ENCODE measurements around the gene MRPL28.
"Not testable (repeated sequence)": the region's sequence is repeated elsewhere in the genome, so short reads cannot be mapped to it uniquely, and the experiment has no call there.

MRPL28 gene

DNA sequence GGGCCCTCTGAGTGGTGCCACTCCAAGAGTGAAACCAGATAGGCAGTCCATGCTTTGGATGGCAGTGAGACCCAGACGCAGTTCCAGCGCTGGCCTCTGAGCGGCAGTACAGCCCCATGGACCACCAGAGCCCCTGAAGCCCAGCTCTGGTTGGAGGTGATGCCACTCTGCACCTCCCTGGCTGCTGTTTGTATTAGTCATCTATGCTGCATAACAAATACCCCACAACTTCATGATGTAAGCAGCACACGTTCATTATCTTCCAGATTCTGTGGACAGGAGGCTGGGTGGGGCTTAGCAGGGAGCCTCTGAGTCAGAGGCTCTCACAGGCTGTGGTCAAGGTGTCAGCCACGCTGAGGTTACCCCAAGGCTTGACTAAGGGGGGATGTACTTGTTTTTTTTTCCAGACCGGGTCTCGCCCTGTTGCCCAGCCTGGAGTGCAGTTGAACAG, 21.6 kb upstream of the MRPL28 start:
- DNase-seq (ENCODE audit: low read depth in 2 of 2), result no peak

DNA sequence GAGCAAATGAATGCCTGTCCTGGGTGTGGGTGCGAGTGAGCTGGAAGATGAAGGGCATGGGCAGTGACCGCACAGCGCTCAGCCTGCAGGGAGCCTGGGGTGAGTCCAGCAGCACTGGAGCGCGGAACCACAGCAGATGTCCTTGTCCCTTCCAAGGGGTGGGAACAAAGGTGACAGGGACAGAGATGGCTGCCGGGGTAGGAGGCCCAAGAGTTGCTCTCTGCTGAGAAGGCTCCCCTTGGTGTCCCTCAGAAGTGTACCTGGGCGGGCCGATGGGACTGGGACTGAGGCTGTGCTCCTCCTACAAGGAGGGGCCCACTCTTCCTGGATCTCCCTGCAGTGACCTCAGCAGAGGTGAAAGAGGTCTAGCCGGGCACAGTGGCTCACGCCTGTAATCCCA, 19.0 kb upstream of the MRPL28 start:
- no peak for DNase-seq (ENCODE audit: low read depth in 2 of 2)

DNA sequence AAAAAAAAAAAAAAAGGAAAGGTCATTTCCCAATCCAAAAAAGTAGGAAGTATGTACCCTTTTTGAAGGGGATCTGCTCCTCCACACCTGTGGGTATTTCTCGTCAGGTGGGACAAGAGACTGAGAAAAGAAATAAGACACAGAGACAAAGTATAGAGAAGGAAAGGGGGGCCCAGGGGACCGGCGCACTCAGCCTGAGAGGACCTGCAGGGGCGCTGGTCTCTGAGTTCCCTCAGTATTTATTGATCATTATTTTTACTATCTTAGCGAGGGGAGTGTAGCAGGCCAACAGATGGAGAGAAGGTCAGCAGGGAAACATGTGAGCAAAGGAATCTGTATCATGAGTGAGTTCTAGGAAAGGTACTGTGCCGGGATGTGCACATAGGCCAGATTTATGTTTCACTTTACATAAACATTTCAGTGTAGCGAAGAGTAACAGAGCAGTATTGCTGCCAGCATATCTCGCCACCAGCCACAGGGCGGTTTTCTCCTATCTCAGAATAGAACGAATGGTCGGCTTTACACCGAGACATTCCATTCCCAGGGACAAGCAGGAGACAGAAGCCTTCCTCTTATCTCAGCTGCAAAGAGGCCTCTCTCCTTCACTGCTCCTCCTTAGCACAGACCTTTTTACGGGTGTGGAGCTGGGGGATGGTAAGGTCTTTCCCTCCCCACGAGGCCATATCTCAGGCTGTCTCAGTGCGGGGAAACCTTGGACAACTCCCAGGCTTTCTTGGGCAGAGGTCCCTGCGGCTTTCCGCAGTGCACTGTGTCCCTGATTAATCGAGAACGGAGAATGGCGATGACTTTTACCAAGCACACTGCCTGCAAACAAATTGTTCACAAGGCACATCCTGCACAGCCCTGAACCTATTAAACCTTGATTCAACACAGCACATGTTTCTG, 17.7 kb upstream of the MRPL28 start:
- not testable (repeated sequence) for DNase-seq (ENCODE audit: low read depth in 2 of 2)

DNA sequence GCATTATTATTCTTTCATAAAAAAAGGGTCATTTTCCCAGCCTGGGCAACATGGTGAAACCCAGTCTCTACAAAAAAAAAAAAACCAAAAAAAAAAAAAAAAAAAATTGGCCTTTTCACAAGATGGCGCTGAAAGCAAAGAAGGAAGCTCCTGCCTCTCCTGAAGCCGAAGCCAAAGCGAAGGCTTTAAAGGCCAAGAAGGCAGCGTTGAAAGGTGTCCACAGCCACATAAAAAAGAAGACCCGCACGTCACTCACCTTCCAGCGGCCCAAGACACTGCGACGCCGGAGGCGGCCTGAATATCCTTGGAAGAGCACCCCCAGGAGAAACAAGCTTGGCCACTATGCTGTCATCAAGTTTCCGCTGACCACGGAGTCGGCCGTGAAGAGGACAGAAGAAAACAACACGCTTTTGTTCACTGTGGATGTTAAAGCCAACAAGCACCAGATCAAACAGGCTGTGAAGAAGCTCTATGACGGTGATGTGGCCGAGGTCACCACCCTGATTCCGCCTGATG, 16.4 kb upstream of the MRPL28 start:
- no peak for DNase-seq (ENCODE audit: low read depth in 2 of 2)

DNA sequence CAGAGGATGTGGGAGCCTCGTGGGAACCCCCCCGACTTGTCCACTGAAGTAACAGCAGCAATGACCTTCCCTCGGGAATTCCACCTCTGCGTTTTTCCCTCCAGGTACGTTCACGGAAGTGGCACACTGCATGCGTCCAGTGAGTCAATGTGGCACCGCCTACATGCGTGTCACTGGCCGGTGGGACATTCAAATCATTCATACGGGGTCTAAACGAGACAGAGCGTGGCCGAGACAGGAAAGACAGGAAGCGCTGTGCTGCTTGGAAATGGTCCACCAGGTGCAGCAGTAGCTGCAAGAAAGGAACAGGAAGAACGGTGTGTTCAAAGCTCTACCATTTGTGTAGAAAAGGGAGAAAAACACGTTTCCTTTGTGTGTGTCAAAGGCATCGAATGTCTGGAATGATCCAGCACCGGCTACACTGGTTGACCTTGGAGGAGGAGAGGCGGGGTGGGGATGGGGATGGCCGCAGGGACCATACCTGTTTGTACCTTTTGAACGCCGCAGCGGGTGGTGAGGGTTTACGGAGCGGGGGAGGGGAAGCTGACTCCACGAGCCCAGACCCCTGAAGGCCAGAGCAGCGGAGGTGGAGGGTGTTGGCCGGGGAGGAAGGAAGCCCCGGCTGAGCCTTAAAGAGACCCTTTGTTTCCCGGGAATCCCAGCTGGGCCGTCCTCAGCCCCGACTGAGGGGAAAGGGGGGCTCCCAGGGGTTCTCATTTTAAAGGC, 13.2 kb upstream of the MRPL28 start:
- DNase-seq (ENCODE audit: low read depth in 2 of 2), result no peak

DNA sequence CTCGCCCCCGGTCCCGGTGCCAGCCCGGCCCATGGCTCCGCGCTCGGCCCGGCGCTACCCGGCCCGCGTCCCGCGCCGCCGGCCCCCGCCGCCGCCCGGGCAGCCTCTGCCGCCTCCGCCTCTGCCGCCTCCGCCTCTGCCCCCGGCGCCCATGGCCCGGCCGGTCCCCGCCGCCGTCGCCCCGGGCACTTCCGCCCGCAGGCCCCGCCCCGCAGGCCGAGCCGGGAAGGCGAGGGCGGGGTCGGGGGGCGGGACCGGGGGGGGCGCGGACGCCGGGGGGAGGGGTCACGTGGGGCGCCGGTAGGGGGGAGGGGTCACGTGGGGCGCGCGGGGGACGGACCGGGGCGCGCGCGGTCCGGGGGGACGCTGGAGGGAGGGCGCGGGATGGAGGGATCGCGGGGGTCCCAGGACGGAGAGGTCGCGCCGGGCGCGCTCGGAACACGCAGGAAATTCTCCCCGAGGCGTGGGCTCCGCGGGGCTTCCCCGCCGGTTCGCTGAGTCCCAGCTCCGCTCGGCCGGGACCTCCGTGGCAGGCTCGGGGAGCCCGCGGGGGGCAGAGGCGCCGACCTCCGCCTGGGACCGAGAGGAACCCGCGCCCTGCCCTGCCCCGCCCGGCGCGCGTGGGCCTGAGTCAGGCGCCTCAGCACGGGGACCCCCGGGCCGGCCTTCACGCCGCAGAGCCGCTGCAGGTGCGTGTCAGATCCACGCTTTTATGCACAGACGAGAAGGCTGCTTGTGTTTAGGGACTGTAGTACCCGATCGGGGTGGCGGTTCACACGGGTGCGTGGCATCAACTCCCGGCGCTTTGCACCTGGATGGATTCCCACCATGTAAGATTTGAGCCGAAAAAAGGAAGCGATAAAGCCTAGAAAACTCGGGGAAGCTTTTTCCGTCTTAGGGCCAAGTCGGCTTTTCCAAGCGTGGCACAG, 11.7 kb upstream of the MRPL28 start, which contains the start of gene PGAP6:
Gene PGAP6, minus strand, starts transcription at position 190 of the 929 bp plus-strand sequence. Its CDS starts 157 bp downstream, at position 33.
- DNase-seq (ENCODE audit: low read depth in 2 of 2), result no peak

DNA sequence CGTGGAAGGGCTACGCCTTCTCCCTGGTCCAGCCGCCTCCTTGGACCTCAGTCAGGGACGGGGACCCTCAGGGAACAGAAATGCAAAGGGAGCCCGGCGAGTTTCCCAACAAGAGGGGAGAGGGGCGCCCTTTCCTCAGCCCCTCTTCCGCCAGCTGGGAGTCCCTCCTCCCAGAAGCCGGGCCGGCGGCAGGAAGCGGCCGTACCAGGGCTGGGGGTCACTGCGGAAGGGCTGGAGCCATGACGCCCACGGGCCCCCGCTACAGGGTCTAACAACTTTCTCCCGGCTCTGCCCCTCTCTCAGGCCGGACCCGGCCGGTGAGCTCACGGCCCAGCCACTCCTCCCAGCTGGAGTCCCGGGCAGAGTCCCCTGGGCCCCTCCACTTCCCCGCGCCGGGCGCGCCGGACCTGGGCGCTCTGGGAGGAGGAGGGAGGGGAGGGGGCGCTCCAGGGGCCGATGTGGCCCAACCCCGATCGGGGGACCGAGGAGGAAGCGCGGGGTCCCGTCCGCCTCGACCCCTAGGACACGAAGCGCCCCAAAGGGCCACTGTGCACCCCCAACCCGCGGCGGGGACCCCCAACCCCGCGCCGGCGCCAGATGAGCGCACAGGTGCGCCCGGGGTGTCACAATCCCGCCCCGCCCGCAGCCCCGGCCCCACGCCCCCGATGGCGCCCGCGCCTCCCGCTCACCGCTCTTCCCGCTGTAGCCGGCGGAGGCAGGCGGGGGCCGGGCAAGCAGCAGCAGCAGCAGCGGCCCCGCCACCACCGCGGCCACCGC, 10.9 kb upstream of the MRPL28 start:
- DNase-seq (ENCODE audit: low read depth in 2 of 2), result no peak

DNA sequence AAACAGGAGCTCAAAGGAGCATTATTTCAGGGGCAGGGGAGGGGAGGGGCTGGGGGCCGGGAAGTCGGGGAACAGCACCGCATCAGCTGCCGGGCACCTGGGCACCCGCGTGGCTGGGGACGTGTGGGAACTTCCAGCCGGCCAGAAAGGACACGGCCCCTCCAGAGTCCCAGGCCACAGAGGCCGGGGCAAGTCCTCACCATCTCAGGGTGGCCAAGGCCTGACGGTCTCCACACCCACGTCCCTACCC, 10.3 kb upstream of the MRPL28 start:
- DNase-seq (ENCODE audit: low read depth in 2 of 2), result no peak

DNA sequence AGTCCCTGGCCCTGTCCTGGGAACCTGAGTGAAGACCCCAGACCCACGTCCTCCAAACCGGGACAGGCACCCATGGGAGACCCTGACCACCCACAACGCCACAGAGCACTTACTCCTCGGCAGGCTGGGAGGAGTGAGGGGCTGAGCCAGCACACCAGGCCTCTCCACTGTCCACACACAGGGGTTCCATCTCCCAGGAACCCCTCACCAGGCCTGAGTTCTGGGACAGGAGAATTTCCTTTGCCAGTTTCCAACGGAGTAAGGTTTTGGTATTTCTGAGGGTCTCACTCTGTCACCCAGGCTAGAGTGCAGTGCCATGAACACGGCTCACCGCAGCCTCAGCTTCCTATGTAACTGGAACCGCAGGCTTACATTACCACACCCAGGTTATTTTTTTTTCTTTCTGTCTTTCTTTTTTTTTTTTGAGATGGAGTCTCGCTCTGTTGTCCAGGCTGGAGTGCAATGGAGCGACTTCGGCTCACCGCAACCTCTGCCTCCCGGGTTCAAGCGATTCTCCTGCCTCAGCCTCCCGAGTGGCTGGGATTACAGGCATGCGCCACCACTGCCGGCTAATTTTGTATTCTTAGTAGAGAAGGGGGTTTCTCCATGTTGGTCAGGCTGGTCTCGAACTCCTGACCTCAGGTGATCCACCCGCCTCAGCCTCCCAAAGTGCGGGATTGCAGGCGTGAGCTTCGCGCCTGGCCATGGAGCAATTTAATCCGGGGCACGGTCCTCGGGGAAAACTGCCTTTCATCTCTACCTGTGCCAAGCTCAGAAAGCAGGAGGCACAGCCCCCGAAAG, 9.8 kb upstream of the MRPL28 start:
- DNase-seq (ENCODE audit: low read depth in 2 of 2), result no peak

DNA sequence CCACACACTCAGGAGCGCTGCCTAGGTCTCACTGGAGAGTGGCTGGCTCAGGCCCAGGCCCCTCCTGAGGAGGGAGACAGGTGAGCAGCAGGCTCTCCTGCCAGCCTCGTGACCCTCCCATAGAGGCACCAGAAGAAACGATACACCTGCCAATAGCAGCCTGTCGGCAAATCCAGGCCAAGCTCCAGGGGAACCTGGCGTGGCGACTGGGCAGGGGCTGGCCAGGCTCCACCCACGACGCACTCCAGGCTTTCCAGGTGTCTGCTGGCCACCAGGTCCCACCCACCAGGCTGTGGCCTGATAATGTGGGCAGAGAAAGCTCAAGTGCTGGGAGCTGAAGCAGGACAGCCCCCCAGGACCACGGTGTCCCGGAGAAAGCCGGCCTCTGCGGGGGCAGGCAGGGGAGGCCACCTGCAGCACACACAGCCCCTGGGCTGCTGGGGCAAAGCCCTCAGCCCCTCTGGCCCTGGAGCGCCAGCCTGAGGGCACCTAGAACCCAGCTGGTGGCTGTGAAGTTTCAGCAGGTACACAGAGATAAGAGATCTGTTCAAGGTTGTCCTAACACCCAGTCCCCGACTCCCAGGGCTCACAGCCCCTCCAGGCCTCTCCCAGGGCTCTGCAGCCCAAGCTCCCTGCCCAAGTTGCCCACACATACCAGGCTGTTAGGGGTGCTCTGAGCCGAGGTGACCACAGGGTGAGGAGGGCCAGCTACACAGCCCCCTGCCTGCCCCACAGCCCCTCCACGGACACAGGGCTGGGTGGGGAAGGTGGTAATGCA, 9.0 kb upstream of the MRPL28 start:
- no peak for DNase-seq (ENCODE audit: low read depth in 2 of 2)

DNA sequence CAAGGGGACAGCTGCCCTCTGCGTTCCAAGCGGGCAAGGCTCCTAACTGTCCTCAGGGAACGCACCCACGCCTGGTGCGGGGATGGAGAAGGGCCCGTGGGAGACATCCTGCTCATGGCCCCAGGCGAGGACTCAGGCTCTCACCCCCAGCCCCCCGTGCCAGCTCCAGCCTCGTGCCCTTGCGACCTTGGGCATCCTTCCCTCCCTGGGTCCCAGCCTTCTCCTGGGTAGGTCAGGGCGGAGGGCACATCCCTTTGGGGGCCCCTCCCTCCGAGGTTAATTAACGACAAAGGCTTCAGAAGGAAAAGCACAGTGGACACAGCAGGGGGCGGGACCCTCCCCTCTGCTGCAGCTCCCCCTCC, 8.5 kb upstream of the MRPL28 start:
- no peak for DNase-seq (ENCODE audit: low read depth in 2 of 2)

DNA sequence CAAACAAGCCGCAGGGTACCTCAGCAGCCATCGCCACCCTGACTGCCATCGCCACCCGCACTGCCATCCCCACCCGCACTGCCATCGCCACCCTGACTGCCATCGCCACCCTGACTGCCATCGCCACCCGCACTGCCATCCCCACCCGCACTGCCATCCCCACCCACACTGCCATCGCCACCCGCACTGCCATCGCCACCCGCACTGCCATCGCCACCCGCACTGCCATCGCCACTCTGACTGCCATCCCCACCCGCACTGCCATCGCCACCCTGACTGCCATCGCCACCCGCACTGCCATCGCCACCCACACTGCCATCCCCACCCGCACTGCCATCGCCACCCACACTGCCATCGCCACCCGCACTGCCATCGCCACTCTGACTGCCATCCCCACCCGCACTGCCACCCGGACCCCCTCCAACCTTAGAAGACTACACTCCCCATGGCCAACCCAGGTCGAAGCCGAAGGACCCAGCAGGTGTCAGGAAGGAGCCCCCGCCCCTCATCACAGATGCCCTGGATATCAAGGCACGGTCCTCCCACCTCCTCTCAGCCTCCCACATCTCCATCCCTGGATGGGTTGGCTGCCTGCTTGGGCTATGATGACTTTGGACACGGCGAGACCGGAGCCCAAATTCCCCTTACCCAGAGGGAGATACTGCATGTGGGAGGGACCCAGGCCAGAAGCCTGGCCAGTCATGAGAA, 7.9 kb upstream of the MRPL28 start:
- not testable (repeated sequence) for DNase-seq (ENCODE audit: low read depth in 2 of 2)

DNA sequence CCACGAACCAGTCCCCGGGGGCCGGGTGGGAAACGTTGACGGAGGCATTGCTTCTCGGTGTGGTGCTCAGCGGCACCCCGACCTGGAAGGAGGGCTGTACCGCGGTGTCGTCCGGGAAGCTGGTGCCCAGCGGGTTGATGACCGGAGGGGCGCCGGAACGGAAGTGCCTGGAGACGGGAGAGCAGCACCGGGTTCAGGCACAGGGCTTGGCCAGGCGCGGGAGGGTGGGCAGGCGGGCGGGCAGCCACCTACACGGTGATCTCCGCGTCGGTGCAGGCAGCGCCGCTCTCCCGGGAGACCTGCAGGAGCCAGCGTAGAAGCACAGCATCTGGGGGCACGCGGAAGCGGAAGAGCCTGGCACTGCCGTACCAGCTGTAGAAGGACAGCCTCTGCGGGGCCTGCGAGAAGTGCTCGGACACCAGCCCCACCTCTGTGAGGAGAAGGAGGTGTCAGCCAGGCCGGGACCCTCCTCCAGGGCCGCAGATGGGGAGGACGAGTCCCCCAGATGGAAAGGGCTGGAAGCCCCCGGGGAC, 7.1 kb upstream of the MRPL28 start:
- DNase-seq (ENCODE audit: low read depth in 2 of 2), result no peak

DNA sequence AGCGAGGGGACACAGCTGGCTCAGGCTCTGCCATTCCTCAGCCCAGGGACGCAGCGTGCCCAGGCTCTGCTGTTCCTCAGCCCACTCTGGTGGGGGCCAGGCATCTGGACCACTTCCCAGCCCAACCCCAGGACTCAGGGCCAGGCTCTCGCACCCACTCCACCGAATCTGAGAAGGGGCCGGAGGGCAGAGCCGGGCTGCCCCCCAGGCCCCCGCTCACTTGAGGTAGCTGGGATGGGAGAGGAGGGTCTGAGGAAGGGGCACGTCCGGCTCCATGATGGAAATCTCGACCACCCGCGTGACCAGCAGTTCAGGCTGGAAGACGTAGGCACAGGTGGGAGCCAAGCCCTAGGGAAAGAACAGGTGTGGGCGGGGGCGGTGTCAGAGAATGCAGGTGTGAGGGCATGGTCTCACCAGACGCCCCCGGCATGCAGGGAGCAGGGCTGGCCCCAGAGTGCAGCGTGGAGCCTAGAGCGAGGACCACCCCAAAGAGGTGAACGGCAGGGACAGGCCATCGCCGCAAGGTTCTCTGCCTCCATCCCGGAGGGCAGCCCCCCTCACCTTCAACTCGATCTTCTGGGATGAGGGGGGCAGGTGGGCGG, 6.6 kb upstream of the MRPL28 start:
- DNase-seq (ENCODE audit: low read depth in 2 of 2), result no peak

DNA sequence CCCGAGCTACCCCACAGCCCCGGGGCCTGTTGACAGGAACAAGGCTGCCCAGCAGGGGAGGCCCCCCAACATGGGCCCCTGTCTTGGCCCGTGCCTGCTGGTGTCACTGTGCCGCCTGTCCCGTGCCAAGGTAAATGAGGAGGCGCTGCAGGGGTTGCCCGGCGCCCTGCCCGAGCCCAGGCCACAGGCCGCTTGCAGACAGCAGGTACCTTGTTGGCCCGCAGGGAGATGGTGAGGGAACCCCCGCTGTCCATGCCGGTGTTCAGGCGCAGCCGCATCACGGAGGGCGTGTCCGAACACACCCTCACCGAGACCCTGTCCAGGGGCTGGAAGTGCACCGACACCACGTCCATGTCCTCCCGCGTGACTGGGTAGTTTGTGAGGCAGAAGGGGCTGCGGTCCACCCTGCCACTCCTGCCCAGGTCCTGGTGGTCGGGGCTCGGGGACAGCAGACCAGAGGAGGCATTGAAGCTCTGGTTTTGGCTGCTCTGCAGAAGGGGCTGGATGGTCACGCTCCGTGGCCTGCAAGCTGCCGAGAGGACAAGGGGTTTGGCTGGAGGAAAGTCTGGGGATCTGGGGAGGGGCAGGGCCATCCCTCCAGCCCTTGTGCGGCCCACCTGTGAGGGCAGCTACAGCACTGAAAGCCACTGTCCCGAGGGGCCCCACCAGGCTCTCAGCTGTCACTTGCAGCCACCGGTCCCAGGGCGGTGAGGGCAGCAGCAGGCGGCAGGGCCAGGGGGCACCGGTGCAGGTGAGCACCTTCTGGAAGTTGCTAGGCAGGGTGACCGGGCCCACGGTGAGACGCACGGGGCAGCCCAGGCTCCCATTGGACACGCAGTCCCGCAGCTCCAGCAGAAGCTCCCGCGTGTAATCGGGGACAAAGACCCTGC, 5.8 kb upstream of the MRPL28 start:
- no peak for DNase-seq (ENCODE audit: low read depth in 2 of 2)

DNA sequence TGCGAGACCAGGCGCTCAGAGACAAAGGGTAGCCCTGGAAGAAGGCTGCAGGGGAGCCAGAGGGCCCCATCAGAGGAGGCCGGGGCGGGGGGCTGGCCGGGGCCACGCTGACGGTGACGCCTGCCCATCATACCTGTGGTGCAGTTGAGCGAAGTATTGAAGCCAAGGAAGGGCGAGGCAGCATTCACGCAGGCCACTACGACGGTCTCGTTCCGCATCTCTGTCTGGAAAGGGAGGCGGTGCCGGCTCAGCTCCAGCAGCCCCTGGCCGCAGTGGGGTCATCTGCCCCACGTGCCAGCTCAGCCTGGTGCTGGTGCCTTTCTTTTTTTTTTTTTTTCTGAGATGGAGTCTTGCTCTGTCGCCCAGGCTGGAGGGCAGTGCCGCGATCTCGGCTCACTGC, 4.9 kb upstream of the MRPL28 start:
- DNase-seq (ENCODE audit: low read depth in 2 of 2), result no peak

DNA sequence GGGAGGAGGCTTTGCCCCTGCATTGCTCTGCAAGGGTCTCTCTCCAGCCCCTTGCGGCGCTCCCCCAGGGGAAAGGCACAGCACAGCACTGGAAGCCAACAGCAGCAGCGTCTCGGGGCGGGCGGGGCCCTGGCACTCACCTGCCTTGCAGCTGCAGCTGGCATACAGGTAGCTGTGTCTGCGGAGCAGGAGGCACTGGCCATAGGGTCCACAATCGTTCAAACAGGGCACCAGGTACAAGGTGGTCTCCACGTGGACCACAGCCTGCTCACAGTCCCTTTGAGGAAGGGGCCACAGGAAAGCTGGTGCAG, 4.2 kb upstream of the MRPL28 start:
- no peak for DNase-seq (ENCODE audit: low read depth in 2 of 2)

Data from fibroblast of skin of left biceps (primary cell).